Activated CD4-positive, alpha-beta T cell treated with anti-CD3 and anti-CD28 coated beads for 48 hours (primary cell): Measurements from ENCODE around the gene HM13.
A peak's percentile ranks its signal among the peaks of the same experiment; 100 is the strongest.
"Not testable (repeated sequence)": the region's sequence is repeated elsewhere in the genome, so short reads cannot be mapped to it uniquely, and the experiment has no call there.

Source experiments
- DNase-seq: peaks from one replicate; pipeline ENCODE4 v3.0.0-alpha.2; 2020

HM13 gene

DNA sequence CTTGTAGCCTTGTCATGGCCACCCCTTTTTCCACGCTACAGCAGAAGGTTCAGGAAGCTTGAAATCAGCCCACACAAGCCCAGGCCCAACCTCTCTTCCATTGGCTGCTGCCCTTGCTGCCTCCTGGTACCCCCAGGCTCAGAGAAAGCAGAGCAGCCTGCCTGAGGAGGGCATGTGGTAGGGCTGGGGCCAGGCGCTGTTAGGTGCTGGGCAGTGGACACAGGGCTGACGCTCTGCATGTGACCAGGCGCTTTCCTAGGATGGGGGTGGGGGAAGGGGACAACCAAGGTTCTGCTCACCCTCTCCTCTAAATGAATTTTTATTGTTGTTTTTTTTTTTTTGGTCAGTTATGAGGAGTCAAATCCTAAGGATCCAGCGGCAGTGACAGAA, 54.5 kb downstream of the HM13 start:
- no peak for DNase-seq

DNA sequence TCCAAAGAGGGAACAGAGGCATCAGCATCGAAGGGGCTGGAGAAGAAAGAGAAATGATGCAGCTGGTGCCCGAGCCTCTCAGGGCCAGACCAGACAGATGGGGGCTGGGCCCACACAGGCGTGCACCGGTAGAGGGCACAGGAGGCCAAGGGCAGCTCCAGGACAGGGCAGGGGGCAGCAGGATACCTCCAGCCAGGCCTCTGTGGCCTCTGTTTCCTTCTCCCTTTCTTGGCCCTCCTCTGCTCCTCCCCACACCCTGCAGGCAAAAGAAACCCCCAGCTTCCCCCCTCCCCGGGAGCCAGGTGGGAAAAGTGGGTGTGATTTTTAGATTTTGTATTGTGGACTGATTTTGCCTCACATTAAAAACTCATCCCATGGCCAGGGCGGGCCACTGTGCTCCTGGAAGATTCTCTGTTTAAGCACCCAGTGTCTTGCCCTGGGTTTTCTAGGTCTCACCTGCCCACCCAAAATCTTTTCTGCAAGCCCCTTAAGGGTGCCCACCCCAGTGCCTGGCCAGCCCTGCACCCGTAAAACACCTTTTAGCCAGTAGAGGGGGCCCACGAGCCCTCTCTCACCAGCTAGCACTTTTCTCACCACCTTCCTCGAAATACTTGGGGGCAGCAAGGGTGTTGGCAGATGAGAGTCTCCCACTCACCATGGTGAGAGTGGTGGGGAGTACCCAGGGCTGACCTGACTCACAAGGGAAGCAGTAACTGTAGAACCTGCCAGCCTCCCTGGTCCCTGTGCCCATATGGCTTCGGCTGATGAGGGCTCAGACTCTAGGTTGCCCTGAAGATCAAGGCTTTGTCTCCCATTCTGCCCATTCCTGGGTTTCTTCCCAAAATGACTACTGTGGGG, 55.1 kb downstream of the HM13 start:
- DNase-seq = peak; percentile 73

- DNase-seq = no peak
These were observed 55.8 kb downstream of the HM13 start for GRCh38 chr20:31570021-31570463.

DNA sequence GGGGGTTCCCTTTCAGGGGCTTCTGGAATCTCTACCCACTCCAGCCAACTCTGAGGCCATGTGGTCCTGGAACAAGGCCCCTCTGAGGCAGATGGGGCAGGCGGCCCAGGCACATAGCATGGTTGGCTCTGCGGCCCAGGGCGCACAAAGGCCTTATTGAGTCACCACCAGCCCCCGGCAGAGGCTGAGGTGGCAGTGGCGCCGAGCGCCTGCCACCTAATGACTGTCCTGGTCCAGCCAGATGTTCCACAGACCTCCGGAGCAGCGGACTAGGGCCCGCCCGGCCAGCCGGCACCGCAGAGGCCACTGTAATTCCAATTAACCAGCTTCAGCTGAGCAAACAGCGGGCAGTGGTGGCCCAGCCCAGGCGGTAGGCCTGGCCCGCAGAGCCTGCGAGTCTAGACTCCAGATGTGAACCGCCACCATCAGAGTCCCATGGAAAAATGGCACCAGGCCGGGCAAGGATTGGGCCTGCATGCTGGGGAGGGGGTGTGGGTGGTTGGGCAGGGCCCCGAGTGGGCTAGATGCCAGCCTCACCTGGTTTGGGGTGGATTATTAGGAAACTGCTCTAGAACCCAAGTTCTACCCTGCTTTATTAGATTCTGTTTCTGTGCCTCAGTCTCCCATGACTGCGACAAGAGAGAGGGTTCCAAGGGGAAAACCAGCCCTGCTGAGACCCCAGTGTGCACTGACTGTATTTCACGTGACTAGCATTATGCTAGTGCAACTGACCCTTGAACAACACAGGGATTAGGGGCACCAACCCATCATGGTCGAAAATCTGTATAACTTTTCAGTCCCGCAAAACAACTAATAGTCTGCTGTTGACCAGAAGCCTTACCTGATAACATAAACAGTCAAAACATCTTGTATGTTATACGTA, 56.7 kb downstream of the HM13 start:
- DNase-seq = no peak

- DNase-seq = peak; percentile 36
These were observed 57.9 kb downstream of the HM13 start for GRCh38 chr20:31572042-31572700.

DNA sequence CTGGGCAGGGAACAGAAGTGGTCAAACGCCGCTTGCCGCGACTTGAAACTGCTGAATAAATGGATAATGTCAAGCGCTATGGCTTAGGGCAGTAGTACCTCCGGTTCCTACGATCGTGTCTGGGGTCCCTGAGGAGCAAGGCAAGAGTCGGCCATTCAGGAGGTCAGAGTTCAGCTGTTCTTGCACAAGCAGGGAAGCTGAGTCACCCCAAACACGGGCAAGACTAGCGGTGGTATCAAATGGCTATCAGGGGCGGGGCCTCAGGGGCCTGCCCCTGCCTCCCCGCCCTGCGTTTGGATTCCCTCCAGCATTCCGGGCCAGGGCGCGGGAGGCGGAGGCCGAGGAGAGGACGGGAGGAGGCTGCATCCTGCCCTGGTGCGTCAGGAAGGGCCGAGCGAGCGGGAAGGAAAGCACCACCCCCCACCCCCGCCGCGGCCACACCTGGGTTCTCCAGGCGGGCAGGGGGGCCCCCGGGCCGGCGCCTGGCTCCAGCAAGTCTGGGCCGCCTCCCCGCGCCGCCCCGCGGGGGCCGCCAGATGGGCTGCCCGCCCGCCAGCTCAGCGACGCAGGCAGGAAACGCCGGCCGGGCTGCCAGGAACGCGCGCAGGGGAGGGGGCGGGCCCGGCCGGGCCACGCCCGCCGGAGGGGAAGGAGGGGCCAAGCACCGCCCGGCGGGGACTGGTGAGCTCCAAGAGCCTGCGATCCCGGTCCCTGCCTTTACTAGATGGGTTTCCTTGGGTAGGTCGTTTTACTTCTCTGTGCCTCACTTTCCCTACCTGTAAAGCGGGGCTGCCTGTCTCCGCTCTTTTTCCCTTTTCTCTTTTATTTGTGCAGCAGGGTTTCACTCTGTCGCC, 58.7 kb downstream of the HM13 start:
- peak; percentile 91 for DNase-seq

- no peak for DNase-seq
These were observed 59.5 kb downstream of the HM13 start for GRCh38 chr20:31573555-31574321.

DNA sequence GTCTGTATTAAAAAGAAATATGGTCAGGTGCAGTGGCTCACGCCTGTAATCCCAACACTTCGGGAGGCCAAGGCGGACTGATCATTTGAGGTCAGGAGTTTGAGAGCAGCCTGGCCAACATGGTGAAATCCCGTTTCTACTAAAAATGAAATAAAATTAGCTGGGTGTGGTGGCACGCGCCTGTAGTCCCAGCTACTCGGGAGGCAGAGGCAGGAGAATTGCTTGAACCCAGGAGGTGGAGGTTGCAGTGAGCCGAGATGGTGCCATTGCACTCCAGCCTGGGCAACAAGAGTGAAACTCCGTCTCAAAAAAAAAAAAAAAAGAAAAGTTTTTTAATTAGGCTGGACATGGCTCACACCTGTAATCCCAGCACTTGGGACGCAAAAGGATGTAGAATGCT, 60.7 kb downstream of the HM13 start:
- not testable (repeated sequence) for DNase-seq

DNA sequence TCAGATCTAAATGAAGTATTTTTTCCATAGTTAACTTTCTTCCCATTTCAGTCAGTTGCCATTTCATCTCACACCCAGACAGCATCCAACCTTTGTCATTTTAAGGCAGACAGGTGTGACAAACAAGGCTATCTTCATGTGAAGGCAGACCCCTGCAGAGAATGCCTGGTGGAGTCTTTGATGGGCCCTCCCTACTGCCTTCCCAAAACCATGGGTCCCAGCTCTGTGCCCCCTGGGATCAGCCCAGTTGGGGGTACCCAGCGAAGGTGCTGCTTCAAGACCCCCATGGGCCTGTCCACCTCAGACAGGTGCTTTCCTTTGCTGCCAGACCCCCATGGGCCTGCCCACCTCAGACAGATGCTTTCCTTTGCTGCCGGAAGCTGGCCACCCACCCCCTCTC, 62.5 kb downstream of the HM13 start:
- DNase-seq = no peak

DNA sequence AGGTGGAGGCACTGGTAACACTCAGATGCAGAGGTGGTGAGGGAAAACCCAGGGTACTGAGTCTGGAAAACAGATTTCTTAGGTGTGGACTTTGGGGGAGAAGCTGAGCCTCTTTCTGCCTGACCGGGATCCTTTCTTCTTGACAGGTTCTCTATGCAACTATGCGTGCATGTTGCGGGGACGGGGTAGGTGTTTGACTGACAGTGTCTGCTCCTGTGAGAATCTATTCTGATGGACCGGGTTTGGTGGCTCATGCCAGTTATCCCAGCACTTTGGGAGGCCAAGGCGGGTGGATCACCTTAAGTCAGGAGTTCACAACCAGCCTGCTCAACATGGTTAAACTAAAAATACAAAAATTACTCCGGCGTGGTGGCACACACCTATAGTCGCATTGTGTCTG, 63.0 kb downstream of the HM13 start:
- DNase-seq = no peak

GRCh38 chr20:31578448-31579138, 64.4 kb downstream of the HM13 start:
- DNase-seq = no peak

GRCh38 chr20:31579245-31579644, 65.0 kb downstream of the HM13 start:
- DNase-seq = no peak

DNA sequence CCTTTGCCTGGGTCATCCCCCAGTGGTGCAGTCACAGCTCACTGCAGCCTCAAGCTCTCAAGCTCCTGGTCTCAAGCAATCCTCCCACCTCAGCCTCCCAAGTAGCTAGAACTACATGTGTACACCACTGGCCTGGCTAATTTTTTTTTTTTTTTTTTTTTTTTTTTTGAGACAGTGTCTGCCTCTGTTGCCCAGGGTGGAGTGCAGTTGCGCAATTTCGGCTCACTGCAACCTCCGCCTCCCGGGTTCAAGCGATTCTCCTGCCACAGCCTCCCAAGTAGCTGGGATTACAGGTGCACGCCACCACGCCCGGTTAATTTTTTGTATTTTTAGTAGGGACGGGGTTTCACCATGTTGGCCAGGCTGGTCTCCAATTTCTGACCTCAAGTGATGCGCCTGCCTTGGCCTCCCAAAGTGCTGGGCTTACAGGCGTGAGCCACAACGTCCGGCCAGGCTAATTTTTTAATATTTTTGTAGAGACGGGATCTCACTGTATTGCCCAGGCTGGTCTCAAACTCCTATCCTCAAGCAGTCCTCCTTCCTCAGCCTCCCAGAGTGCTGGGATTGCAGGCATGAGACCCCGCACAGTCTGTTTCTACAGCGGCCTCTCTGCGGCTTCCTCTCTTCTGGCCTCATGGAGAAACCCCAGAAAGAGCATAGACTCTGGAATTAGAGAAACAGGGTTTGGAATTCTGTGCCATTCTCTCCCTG, 65.9 kb downstream of the HM13 start:
- DNase-seq = not testable (repeated sequence)

- DNase-seq = no peak
These were observed 66.5 kb downstream of the HM13 start for GRCh38 chr20:31580706-31581105.

DNA sequence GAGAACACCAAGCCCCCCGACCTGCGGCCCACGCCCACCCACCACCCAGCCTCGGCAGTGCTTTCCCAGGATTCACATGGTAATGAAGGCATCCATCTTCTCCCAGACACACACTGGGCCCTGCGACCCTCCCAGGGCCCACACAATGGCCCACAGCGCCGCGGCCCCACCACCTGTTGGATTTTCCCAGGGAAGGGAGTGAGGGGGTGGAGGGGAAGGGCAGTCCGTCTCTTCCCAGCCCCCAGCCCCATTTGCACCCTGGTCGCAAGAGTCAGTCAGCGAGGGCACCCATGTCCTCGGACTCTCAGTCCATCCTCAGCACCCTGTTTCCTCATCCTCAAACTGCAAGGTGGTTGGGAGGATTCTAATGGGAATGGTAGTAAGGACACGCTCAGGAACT, 67.1 kb downstream of the HM13 start:
- no peak for DNase-seq

GRCh38 chr20:31587545-31588389, 73.5 kb downstream of the HM13 start:
- DNase-seq = no peak

DNA sequence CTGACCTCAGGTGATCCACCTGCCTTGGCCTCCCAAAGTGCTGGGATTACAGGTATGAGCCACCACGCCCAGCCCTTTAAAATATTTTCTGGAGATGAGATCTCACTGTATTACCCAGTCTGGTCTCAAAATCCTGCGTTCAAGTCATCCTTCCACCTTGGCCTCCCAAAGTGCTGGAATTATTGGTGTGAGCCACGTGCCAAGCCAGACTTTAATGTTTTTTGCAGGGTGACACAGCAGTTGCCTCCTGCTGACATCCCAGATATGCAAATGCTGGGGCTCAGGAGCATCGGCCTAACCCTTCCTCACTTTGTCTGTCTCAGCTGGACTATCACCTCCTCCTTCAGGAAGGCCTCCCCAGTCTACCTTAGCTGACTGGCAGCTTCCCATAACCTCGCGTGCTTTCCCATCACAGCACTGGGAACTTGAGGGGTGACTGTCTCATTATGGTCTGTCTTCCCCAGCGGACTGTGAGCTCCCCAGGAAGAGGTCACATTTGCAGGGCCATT, 76.5 kb downstream of the HM13 start:
- DNase-seq = no peak

DNA sequence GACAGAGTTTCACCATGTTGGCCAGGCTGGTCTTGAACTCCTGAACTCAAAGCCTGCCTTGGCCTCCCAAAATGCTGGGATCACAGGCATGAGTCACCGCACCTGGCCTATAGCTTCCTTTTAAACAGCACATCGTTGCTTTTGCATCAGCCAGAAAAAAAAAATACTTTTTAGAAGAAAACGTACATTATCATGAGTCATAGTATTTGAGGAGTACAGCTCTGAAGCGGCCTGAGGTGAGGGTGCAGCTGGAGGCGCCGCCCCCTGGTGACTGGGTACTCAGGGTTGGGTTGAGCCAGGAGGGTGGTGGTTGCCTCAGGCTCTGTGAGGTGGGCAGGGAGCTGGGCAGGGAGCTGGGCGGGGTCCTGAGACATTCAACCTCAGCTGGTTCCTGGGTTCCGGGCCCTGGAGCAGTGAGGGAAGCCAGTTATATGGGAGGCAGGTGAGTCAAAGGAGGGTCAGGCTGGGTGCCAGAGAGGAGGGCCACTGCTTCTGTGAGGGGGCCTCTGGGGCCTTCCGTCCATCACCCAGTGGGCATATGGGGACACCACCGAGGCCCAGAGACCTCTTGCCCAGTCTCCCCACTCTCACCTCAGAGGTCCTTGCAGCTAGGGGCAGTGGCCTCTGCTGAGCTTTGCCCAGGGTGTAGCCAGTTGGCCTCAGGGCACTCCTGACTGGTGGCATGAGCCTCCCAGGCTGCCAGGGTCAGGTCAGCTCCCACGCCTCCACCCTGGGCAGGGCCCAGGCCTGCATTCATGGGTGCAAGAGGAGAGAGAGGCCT, 79.2 kb downstream of the HM13 start:
- peak; percentile 71 for DNase-seq
